Endothelial cell (in vitro differentiated cells): ENCODE measurements around the gene PRRG3. TPM values are rescaled to one million over a fixed set of nuclear protein-coding genes. Genes with fewer than 3 reads are reported as not detected.

Experiments
- DNase-seq: peaks from one replicate; pipeline ENCODE4 v3.0.0; 2021; ENCODE audit warnings: low spot score
- H3K27ac Mint-ChIP-seq: one replicate; pipeline ENCODE4 v1.8.0; 2021; ENCODE audit warnings: mixed read lengths, inconsistent platforms; ENCODE audit not compliant: unreplicated experiment
- H3K27me3 Mint-ChIP-seq: one replicate; pipeline ENCODE4 v1.8.0; 2021; ENCODE audit warnings: mild to moderate bottlenecking, moderate library complexity, mixed read lengths, inconsistent platforms; ENCODE audit not compliant: unreplicated experiment
- H3K36me3 Mint-ChIP-seq: one replicate; pipeline ENCODE4 v1.8.0; 2021; ENCODE audit warnings: mild to moderate bottlenecking, low read depth, mixed read lengths, inconsistent platforms; ENCODE audit not compliant: unreplicated experiment
- H3K4me1 Mint-ChIP-seq: one replicate; pipeline ENCODE4 v1.8.0; 2021; ENCODE audit warnings: mild to moderate bottlenecking, mixed read lengths, inconsistent platforms; ENCODE audit not compliant: unreplicated experiment
- H3K4me3 Mint-ChIP-seq: one replicate; pipeline ENCODE4 v1.8.0; 2021; ENCODE audit warnings: mild to moderate bottlenecking, mixed read lengths, inconsistent platforms; ENCODE audit not compliant: unreplicated experiment
- H3K9me3 Mint-ChIP-seq: one replicate; pipeline ENCODE4 v1.8.0; 2021; ENCODE audit warnings: mixed read lengths, inconsistent platforms; ENCODE audit not compliant: unreplicated experiment
- CTCF ChIP-seq: fragments of 200-600 bp; sonication (generic); IDR thresholded peaks from one replicate; pipeline ENCODE4 v1.5.0; 2021; ENCODE audit warnings: antibody characterized with exemption; ENCODE audit not compliant: unreplicated experiment
- long read RNA-seq: library from polyadenylated mRNA; unstranded; transcript quantifications from one replicate; pipeline ENCODE4 v2.0.0, GENCODE V29; 2020; ENCODE audit not compliant: unreplicated experiment
- total RNA-seq: library from RNA; stranded (reverse); fragmentation: NEBNext Ultra II Directional; extraction: Animal tissue kit (Norgen Biotek cat#: 25700); gene quantifications from one replicate; pipeline ENCODE4 v1.2.1, GENCODE V29; 2021; ENCODE audit not compliant: unreplicated experiment

Gene PRRG3
- total RNA-seq: 3.7 TPM
- long read RNA-seq, partial matches to known transcripts: 0 of 5 reads
- long read RNA-seq, other reads (novel, unspliced or antisense): 5 of 5 reads

GRCh38 chrX:151694661-151695582 lies at the start of gene PRRG3:
Gene PRRG3 (plus strand): TSS chrX:151695458. CDS start chrX:151698815, 3,357 bp downstream.
- Mint-ChIP-seq H3K27ac (no peak within 1 kb of the TSS), H3K4me1 (peaks cover 3% of the 10 kb centered on the region), H3K4me3 (peak within 1 kb of the TSS; percentile 87), H3K36me3 (no peaks in the 10 kb centered on the region), H3K9me3 (no peaks in the 10 kb centered on the region), H3K27me3 (peaks cover 7% of the 10 kb centered on the region)
- peak; percentile 22 for DNase-seq
- no peak for TF ChIP-seq CTCF

GRCh38 chrX:151675121-151675746 lies 20.0 kb upstream of the PRRG3 start:
- no peak overlapping the region for H3K4me3 Mint-ChIP-seq
- no peak overlapping the region for H3K27ac Mint-ChIP-seq
- no peaks in the 10 kb centered on the region for H3K27me3 Mint-ChIP-seq
- no peak for TF ChIP-seq CTCF
- H3K4me1 Mint-ChIP-seq: no peaks in the 10 kb centered on the region
- H3K36me3 Mint-ChIP-seq: no peaks in the 10 kb centered on the region
- no peaks in the 10 kb centered on the region for H3K9me3 Mint-ChIP-seq
- no peak for DNase-seq

GRCh38 chrX:151676196-151676595 lies 19.1 kb upstream of the PRRG3 start:
- Mint-ChIP-seq H3K27me3 (no peaks in the 10 kb centered on the region), H3K27ac (no peak overlapping the region), H3K36me3 (no peaks in the 10 kb centered on the region), H3K4me3 (no peak overlapping the region), H3K4me1 (no peaks in the 10 kb centered on the region), H3K9me3 (no peaks in the 10 kb centered on the region)
- no peak for TF ChIP-seq CTCF
- DNase-seq: no peak

DNA sequence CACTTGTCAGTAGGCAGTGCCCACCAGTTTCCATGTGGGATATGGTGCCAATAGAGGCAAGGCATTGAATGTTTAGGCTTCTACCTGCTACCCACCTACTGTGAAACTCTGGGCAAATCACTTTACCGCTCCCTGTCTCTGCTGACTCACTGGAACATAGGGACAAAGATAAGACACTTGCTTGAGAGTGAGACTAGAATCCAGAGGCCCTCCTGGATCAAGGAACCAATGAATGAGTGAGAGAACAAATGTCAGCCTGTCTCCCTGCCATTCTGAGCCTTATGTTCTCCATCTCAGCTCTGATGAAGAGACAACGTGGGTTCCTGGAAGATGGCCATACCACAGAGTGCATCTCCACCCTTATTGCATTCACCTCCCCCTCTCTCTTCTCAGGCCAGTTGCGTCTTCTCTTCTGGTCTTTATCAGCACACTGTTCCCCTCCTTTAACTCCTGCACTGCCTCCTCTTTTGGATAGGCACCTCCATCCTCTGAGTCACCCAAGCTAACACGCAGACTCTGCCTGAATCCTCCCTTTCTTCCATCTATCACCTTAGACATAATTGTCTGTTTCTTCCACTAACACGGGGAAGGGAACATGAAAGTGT lies 15.4 kb upstream of the PRRG3 start:
- Mint-ChIP-seq H3K27me3 (no peaks in the 10 kb centered on the region), H3K27ac (no peak overlapping the region), H3K9me3 (no peaks in the 10 kb centered on the region), H3K4me3 (no peak overlapping the region), H3K36me3 (no peaks in the 10 kb centered on the region), H3K4me1 (no peaks in the 10 kb centered on the region)
- TF ChIP-seq CTCF: no peak
- no peak for DNase-seq
